ENCODE results near the gene SEC61A2. TPM values are rescaled to one million over a fixed set of nuclear protein-coding genes. Genes with fewer than 3 reads are reported as not detected.

Gene SEC61A2
- total RNA-seq, 1 donor from 2014 or later = 7.4 TPM

- Histone ChIP-seq H3K27me3 (ENCODE audit: control insufficient read depth, insufficient read depth, low read length) (no peaks in the 10 kb centered on the region), H3K36me3 (ENCODE audit: control insufficient read depth, insufficient read depth, low read length) (peaks cover 3% of the 10 kb centered on the region), H3K4me3 (ENCODE audit: low read depth, low read length) (no peak overlapping the region)
- FAIRE-seq (no peak), DNase-seq (ENCODE audit: low read depth) (peak; percentile 33)
- no peak for TF ChIP-seq CTCF (IDR thresholded peaks at IDR 0.05; ENCODE audit: insufficient read depth, low read length, severe bottlenecking)
These were observed 31.7 kb upstream of the SEC61A2 start for GRCh38 chr10:12097791-12098190.

- H3K27me3 ChIP-seq (ENCODE audit: control insufficient read depth, insufficient read depth, low read length) = no peaks in the 10 kb centered on the region
- peaks cover 3% of the 10 kb centered on the region for H3K36me3 ChIP-seq (ENCODE audit: control insufficient read depth, insufficient read depth, low read length)
- no peak for TF ChIP-seq CTCF (IDR thresholded peaks at IDR 0.05; ENCODE audit: insufficient read depth, low read length, severe bottlenecking)
- no peak overlapping the region for H3K4me3 ChIP-seq (ENCODE audit: low read depth, low read length)
- DNase-seq (ENCODE audit: low read depth) = no peak
- FAIRE-seq = no peak
These were observed 30.5 kb upstream of the SEC61A2 start for GRCh38 chr10:12098966-12099365.

DNA sequence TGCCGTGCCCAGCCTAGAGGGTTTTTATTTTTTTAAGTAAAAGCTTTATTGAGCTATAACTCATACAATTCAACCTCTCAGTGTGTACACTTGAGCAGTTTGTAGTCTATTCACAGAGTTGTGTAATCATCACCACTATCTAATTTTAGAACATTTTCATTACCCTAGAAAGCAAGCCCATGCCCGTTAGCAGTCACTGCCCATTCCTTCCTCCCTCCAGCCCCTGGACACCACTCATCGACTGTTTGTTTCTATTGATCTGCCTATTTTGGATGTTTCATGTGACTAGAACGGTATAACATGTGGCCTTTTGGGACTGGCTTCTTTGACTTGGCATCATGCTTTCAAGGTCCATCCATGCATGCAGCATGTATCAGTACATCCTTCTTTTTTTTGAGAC, 25.7 kb upstream of the SEC61A2 start:
- Histone ChIP-seq H3K27me3 (ENCODE audit: control insufficient read depth, insufficient read depth, low read length) (no peaks in the 10 kb centered on the region), H3K4me3 (ENCODE audit: low read depth, low read length) (no peak overlapping the region), H3K36me3 (ENCODE audit: control insufficient read depth, insufficient read depth, low read length) (peaks cover 1% of the 10 kb centered on the region)
- DNase-seq (ENCODE audit: low read depth) = no peak
- FAIRE-seq = no peak
- no peak for TF ChIP-seq CTCF (IDR thresholded peaks at IDR 0.05; ENCODE audit: insufficient read depth, low read length, severe bottlenecking)

DNA sequence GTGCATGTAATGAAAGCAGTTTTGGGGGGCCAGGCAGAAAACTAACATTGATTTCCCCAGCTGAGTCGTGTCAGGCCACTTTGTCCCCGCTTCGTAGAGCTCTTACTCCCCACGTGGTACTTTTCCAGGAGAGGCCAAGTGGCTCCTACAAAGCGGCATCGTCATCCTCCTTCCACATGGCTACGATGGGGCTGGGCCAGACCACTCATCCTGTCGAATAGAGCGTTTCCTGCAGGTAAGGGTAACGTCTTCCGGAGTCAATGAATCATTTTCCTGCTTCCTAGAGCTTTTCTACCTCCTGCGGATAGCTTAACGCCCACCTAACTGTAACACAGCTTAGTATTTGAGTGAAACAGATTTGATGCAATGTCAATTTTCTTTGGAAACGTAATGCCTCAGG, 21.7 kb upstream of the SEC61A2 start:
- TF ChIP-seq CTCF (IDR thresholded peaks at IDR 0.05; ENCODE audit: insufficient read depth, low read length, severe bottlenecking) = no peak
- Histone ChIP-seq H3K4me3 (ENCODE audit: low read depth, low read length) (no peak overlapping the region), H3K36me3 (ENCODE audit: control insufficient read depth, insufficient read depth, low read length) (no peaks in the 10 kb centered on the region), H3K27me3 (ENCODE audit: control insufficient read depth, insufficient read depth, low read length) (no peaks in the 10 kb centered on the region)
- FAIRE-seq = no peak
- DNase-seq (ENCODE audit: low read depth) = no peak

- Histone ChIP-seq H3K27me3 (ENCODE audit: control insufficient read depth, insufficient read depth, low read length) (no peaks in the 10 kb centered on the region), H3K36me3 (ENCODE audit: control insufficient read depth, insufficient read depth, low read length) (no peaks in the 10 kb centered on the region), H3K4me3 (ENCODE audit: low read depth, low read length) (no peak overlapping the region)
- no peak for TF ChIP-seq CTCF (IDR thresholded peaks at IDR 0.05; ENCODE audit: insufficient read depth, low read length, severe bottlenecking)
- DNase-seq (ENCODE audit: low read depth) (no peak), FAIRE-seq (no peak)
These were observed 20.2 kb upstream of the SEC61A2 start for GRCh38 chr10:12109286-12109685.

- H3K27me3 ChIP-seq (ENCODE audit: control insufficient read depth, insufficient read depth, low read length) = no peaks in the 10 kb centered on the region
These were observed 17.9 kb upstream of the SEC61A2 start for GRCh38 chr10:12111528-12111927.

More at GRCh38 chr10:12111528-12111927, 17.9 kb upstream of the SEC61A2 start:
- no peak for FAIRE-seq
- Histone ChIP-seq H3K4me3 (ENCODE audit: low read depth, low read length) (no peak overlapping the region), H3K36me3 (ENCODE audit: control insufficient read depth, insufficient read depth, low read length) (no peaks in the 10 kb centered on the region)
- no peak for DNase-seq (ENCODE audit: low read depth)
- TF ChIP-seq CTCF (IDR thresholded peaks at IDR 0.05; ENCODE audit: insufficient read depth, low read length, severe bottlenecking) = no peak
